GM21423 (cell line): ENCODE data around the gene C12orf60.

Source experiments
- ATAC-seq: cut with Tn5 transposase; IDR thresholded peaks from one replicate; pipeline ENCODE4 v1.9.1; 2021; ENCODE audit warnings: mild to moderate bottlenecking, moderate library complexity; ENCODE audit not compliant: unreplicated experiment

Gene C12orf60

DNA sequence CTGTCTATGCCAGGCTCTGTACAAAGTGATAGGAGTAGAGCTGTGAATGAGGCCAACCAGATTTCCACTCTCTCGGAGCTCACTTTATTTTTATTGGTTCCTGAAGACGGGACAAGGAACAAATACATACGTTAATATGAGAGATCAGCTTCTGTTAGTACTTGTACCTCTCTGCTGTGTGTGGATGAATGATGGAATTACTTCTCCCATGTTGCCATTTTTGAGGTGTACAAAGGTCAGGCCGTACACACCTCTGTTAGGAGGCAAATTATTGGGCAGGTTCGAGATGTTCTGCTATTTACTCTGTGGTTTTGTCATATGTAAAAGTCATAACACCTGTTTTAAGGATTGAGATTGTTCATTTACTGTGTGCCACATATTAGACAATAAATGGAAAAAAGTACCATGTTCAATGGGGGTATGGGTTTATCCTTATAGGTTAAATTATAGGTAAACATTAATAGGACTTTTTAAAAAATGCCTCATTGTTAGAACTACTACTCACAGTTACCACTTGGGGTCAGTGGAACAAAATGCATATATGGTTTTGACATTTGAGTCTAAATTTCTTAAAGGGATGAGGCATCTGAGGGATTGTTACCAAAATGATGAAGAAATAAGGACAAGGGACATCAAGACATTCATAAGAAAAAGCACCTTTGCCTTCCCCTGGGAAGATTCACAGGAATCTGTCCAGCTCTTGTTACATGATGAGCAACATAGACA, 27.1 kb upstream of the C12orf60 start:
- ATAC-seq, result no peak

DNA sequence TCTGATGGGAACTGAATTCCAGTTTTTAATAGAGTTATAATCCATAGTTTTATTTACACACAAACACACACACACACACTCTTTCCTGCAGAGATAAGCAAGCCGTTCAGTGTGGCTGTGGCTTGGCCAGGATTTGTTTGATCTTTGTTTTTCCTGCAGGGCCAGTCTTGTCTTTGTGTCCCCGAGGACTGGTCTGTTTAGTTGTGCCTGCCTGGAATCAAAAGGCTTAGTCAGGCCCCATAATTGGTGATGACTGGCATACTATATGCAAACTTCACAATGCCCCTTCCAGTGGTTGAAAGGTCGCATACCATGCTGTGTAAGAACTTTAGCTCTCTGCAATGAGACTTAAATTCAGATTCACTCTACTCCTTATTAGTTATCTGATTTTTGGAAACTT, 26.2 kb upstream of the C12orf60 start:
- ATAC-seq, result no peak

DNA sequence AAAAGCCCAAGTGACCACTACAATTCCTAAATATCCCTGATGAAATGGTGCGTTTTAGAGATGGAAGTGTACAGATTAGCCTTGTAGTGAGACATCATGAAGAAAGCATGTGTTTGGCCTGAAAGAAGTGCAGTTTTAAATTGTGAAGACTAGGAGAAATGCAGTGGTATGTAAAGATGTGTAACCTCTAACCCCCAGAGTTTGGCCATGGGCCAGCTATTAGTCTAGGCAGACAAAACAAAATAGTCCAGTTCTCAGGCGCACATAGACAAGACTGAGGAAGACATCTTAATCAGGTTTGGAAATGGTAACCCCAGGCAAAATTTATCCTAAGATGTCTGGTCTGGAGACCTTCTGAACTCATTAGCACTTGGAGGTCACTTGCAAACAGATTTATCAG, 23.6 kb upstream of the C12orf60 start:
- ATAC-seq, result no peak

DNA sequence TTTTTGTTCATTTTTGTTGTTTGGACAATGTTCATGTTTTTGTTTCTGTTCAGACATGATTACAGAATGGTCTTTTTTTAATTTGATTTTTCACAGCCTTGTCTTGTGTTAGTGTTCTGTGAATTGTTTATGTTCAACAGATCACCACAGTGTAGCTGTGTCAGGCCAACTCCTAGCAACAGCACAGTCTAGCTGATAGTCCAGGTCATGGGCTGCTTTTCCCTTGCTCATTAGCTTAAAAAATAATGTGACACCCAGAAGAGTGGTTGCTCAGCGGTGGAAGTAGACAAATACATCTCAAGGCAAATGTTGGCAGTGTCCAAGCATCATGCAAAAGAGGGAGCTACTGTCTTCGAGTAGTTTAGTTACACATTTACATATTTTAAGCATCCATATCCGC, 22.6 kb upstream of the C12orf60 start:
- ATAC-seq, result no peak

GRCh38 chr12:14781563-14781962, 21.9 kb upstream of the C12orf60 start:
- ATAC-seq, result no peak

DNA sequence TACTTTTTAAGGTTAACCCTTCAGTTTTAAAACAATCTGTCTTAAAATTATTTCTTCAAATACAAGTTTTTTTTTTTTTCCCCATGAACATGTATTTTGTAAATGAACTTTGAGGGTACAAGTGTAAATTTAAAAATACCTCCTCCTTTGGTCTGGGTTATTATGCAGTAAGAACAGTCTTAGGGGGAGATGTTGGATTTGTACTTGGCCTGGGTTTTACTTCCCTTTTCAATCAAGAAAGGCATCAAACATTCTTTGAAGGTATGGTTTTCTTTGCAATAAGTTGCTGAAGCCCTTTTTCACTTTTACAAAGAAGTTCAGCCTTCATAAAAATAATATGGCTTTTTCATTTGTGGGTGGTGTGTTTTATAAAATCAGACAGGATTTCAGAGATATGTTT, 20.7 kb upstream of the C12orf60 start:
- peak; percentile 49 for ATAC-seq

- no peak for ATAC-seq
Measured at GRCh38 chr12:14784471-14784870, 19.0 kb upstream of the C12orf60 start.

GRCh38 chr12:14785568-14785967, 17.9 kb upstream of the C12orf60 start:
- ATAC-seq, result no peak

- no peak for ATAC-seq
Measured at GRCh38 chr12:14795028-14795448, 8.4 kb upstream of the C12orf60 start.

- ATAC-seq, result no peak
Measured at GRCh38 chr12:14802247-14802646, 1.2 kb upstream of the C12orf60 start.

DNA sequence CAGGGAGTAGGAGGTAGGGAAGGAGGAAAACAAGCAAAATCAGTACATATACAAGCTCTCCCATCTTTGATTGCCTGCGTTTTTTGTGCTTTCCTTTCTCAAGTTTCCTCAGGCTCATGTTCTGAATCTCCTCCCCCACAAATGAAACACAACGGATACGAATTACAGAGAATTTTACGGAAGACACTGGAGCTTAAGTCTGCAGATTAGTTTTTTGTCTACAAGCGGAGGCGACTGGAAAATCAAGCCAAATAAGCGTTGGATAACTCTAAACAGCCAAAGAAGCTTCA, 804 bp upstream of the C12orf60 start:
- ATAC-seq, result no peak

- ATAC-seq, result peak; percentile 16
Measured at GRCh38 chr12:14803830-14804160, 325 bp downstream of the C12orf60 start.

DNA sequence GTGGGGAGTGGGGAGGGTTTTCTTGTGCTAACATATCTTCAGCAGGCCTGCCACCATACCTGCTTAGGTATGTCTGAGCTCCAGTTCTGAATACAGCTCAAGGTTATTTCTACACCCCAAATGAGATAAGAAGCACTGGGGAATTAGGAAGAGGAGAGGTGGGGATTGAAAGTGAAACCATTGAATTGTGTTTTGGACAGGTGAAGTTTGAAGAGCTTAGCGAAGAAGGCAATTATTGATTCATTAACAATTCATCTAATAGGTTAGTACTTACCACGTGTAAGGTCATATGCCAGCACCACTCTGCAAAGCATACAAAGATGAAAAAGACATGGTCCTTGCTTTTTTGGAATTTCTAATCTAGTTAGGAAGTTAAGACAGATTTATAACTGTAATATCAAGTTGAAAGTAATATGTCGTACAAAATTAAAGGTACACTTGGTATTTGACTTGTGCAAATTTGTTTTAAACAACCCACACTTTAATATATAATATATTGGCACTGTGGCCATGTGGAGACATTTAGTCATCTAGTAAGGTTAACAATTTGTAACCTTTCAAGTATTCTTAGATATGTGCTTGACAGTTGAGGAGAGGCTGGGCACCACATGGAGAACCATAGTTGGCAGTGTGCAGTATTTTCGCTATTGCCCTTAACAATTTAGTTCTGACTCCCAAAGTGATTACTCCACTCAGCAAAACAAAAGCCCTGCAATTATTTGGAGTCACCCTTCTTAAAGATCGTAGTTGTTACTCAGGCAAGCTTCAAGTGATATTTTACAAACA, 6.9 kb downstream of the C12orf60 start:
- no peak for ATAC-seq

GRCh38 chr12:14810953-14811483, 7.5 kb downstream of the C12orf60 start:
- ATAC-seq, result no peak

- no peak for ATAC-seq
Measured at GRCh38 chr12:14811486-14811885, 8.0 kb downstream of the C12orf60 start.

DNA sequence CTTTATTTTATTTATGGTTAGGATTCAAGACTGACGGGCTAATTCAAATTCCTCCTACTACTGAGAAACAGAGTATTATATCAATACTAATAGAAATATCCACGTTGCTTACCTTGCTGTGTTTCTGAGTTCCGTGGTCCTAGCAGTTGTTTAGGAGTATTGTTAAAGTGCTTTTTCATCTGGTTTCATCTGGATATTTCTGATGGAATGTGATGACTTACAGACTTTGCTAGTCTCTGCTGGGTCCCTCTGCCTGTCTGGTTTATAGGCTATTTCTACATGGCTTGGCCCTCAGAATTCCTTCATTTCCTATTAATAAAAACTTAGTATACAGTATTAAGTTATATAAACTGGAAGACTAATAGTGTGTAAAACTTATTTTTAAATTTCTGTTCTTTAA, 10.5 kb downstream of the C12orf60 start, which contains the start of gene SMCO3:
TSS of gene SMCO3 (minus strand) at position 169 of the 400 bp plus-strand sequence. CDS start 7,502 bp downstream, outside the sequence.
- no peak for ATAC-seq

DNA sequence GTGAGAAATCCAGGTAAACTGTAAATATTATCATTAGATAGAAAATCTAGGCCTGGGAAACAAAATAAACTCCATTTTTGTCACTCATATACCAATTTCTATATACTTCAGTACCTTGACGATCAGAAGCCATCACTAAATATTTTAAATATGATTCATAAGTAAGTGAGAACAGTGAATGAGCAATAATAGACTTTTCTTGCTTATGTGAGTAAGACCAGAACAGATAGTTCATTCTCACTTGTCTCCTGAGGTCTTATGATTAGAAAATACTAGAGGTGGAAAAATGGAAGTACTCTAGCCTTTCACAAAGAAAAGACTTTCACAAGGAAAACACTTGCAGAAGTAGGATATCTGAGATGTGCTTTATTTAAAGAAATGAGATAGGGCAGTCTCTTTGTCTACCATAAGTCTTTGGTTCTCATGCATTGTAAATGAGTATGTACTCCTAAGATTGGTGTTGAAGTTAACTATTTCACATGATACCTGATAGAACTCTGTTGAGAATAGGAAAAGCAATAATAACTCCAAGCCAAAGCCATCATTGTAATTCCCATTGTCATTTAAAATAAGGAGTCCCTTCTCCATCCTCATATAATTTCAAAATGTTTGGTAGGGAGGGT, 20.7 kb downstream of the C12orf60 start:
- no peak for ATAC-seq

DNA sequence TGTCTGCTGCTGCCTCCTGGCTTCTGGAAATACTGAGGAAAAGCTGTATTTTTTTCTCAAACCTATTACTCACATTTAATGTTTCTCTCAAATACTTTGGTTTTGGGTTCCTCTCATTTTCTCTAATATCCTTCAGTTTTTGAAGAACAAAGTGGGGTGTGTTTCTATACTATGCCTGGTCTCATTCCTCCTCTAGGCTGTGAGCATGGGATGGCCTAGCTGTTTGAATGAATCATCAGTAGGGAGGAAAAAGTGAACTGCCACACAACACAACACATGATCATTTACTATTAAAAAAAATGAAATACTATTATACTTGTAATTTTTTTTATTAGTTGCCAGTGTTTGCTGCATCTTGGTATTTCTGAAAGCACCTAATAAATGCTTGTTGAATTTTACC, 21.8 kb downstream of the C12orf60 start:
- no peak for ATAC-seq

GRCh38 chr12:14826491-14826890, 23.0 kb downstream of the C12orf60 start:
- ATAC-seq, result no peak

DNA sequence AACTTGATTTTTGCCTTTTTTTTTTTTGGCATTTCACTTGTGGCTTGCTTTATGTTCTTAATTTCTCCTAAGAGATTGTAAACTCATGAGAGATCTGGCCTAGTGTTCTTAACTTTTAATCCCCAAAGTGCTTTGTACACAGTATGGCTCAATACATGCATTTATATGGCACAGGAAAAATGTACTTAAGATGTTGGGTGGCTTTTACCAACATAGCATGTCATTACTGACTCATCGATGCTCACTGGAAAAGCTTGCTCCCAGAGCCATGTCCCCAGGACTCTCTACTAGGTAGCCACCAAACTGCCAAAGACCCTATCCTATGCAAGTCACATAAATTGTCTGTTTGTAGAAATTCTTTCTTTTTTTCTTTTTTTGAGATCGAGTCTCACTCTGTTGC, 23.6 kb downstream of the C12orf60 start:
- no peak for ATAC-seq

DNA sequence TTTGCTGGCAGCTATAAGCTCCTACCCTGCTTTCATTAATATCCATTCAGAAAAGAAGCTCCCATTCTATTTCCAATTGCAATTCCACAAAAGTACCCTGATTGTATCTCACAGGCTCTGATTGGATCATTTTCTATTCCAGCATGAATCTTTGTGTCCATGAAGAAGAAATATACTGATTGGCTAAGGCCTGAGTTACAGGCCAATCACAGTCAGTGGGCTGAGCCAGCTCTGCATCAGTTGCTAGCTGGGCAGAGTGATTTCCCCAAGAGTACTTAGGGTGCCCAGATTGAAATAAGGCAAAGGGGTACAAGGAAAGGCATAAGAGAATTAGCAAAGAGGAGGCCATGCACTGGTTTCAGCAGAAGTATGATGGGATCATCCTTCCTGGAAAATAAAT, 25.4 kb downstream of the C12orf60 start:
- peak; percentile 53 for ATAC-seq

- no peak for ATAC-seq
Measured at GRCh38 chr12:14833336-14833735, 29.9 kb downstream of the C12orf60 start.
